PC-3 (cell line): ENCODE results near the gene HOXB7.

Source experiments
- CTCF ChIP-seq: fragments of 300-600 bp; sonication (generic); conservative IDR thresholded peaks from 2 replicates; pipeline ENCODE4 v1.5.1; 2017; ENCODE audit warnings: antibody characterized with exemption, low read depth, mild to moderate bottlenecking, low read length
- EZH2 ChIP-seq: fragments of 300-600 bp; sonication (generic); IDR thresholded peaks from one replicate; pipeline ENCODE4 v1.6.1; 2017; ENCODE audit warnings: antibody characterized with exemption, mild to moderate bottlenecking, low read length; ENCODE audit not compliant: unreplicated experiment

DNA sequence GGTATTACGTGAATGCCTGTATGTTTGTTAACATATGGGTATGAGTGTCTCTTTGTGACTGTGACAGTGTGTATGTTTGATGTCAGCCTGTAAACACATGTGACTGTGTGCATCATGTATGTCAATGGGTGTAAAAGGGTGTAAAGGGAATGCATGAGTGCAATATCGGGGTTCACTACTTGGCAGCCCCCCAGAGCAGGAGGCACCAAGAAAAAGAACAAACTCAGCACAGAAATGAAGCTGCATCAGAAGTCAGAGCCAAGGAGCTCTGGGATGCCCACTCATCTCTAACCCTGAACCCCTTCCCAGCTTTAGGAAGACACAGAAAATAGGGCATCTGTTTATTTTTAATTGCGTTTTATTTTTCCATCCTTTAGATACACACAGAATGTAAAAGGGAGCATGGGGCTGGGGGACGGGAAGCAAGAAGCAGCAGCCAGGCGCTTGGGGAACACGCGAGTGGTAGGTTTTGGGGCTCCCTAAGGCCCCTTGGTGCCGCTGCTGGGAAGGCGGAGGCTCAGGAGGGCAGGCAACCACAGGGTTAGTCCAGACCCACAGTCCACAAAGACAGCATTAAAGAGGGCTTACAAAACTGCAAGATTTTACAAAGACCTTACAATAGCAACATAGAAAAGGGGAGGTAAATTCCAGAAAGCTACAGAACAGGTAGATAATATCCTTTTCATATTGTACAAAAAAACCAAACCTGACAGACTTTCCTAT lies 3.8 kb downstream of the HOXB7 start:
- no peak for TF ChIP-seq CTCF
- TF ChIP-seq EZH2 = no peak
